OCI-LY7 (cell line): ENCODE results near the gene SIK2.

Experiments
- EZH2phosphoT487 ChIP-seq: fragments of 200-600 bp; sonication (generic); IDR thresholded peaks from 2 replicates; pipeline ENCODE4 v1.6.1; 2018; ENCODE audit warnings: low read depth, borderline replicate concordance, mild to moderate bottlenecking, mixed run types, antibody characterized with exemption, low read length, moderate library complexity, mixed read lengths
- TF ChIP-seq, protein P1 (sequence below): fragments of 200-600 bp; sonication (generic); conservative IDR thresholded peaks from 2 replicates; pipeline ENCODE4 v1.5.1; 2014; ENCODE audit warnings: mild to moderate bottlenecking, antibody characterized with exemption, low read length, moderate library complexity, mixed read lengths

DNA sequence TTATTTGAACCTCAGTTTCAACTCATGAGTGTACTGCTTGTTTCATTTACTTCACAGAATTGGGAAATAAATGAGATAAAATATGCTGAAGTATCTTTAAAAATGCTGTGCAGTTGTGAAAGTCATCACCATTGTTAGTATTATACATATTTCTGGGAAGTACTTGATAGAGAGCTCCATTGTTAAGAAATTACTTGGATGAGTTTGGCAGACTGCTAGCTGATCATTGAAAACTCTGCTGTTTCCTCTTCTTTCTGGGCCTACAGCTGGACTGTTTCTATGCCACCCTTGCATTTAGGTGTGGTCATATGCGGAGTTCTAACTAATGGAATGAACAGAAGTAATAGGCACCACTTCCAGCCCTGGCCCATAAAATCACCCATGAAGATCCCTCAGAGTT lies 10.0 kb downstream of the SIK2 start:
- TF ChIP-seq EZH2phosphoT487: no peak
- TF ChIP-seq, protein P1, sequence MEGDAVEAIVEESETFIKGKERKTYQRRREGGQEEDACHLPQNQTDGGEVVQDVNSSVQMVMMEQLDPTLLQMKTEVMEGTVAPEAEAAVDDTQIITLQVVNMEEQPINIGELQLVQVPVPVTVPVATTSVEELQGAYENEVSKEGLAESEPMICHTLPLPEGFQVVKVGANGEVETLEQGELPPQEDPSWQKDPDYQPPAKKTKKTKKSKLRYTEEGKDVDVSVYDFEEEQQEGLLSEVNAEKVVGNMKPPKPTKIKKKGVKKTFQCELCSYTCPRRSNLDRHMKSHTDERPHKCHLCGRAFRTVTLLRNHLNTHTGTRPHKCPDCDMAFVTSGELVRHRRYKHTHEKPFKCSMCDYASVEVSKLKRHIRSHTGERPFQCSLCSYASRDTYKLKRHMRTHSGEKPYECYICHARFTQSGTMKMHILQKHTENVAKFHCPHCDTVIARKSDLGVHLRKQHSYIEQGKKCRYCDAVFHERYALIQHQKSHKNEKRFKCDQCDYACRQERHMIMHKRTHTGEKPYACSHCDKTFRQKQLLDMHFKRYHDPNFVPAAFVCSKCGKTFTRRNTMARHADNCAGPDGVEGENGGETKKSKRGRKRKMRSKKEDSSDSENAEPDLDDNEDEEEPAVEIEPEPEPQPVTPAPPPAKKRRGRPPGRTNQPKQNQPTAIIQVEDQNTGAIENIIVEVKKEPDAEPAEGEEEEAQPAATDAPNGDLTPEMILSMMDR: no peak
